ENCODE results near the gene EXOC3L1. TPM values are rescaled to one million over a fixed set of nuclear protein-coding genes. Genes with fewer than 3 reads are reported as not detected.

EXOC3L1 gene
- total and polyA plus RNA-seq, 2 of the 13 experiments (the other 11 are each of a cell fraction or from before 2014, with no cell fraction given) = 0.12 TPM; not detected in 1

GRCh38 chr16:67170949-67171649 is 18.8 kb downstream of the EXOC3L1 start (continued):
- TF ChIP-seq NAIF1 (CRISPR knock-in tag; IDR thresholded peaks at IDR 0.05; ENCODE audit: borderline replicate concordance) (0 out of 2 replicates have a peak, but pooled peaks have one; percentile 0), ZNF331 (CRISPR knock-in tag; IDR thresholded peaks at IDR 0.05) (no peak), ZBTB25 (CRISPR knock-in tag; IDR thresholded peaks at IDR 0.05) (no peak), ARID5B (CRISPR knock-in tag; IDR thresholded peaks at IDR 0.05) (peak; percentile 46; the same call in 1 of the 2 replicates), IKZF4 (CRISPR knock-in tag; IDR thresholded peaks at IDR 0.05; ENCODE audit: borderline replicate concordance, low read depth, not compliant biosample characterization) (peak; percentile 19), CREM (IDR thresholded peaks at IDR 0.05) (no peak), CREM (CRISPR knock-in tag; IDR thresholded peaks at IDR 0.05) (no peak), PAX8 (CRISPR knock-in tag; IDR thresholded peaks at IDR 0.05; ENCODE audit: borderline replicate concordance) (no peak), ZNF607 (CRISPR knock-in tag; IDR thresholded peaks at IDR 0.05; ENCODE audit: borderline replicate concordance) (peak; percentile 61; the same call in 1 of the 2 replicates), NCOA1 (CRISPR knock-in tag; IDR thresholded peaks at IDR 0.05) (no peak), MXD4 (CRISPR knock-in tag; IDR thresholded peaks at IDR 0.05) (no peak), TFAP4 (IDR thresholded peaks at IDR 0.05; ENCODE audit: borderline replicate concordance, low read depth) (peak; percentile 42; the same call in 1 of the 2 replicates), TCF12 (IDR thresholded peaks at IDR 0.05) (no peak), TCF12 (CRISPR knock-in tag; IDR thresholded peaks at IDR 0.05) (no peak), TEF (CRISPR knock-in tag; IDR thresholded peaks at IDR 0.05) (no peak), MAF1 (CRISPR knock-in tag; IDR thresholded peaks at IDR 0.05; ENCODE audit: borderline replicate concordance) (no peak), ATF5 (CRISPR knock-in tag; IDR thresholded peaks at IDR 0.05; ENCODE audit: low read depth) (peak; percentile 86; the same call in 1 of the 2 replicates), REST (IDR thresholded peaks at IDR 0.05; ENCODE audit: borderline replicate concordance in 1 of 2, low read depth in 1 of 2, low read length in 2 of 2) (no peak)

Measured in HepG2 (cell line).